Heart right ventricle (tissue), 16 donors: ENCODE data around the gene GUF1. TPM values are rescaled to one million over a fixed set of nuclear protein-coding genes. Genes with fewer than 3 reads are reported as not detected.
"Not testable (repeated sequence)": the region's sequence is repeated elsewhere in the genome, so short reads cannot be mapped to it uniquely, and the experiment has no call there.

Experiments
- ATAC-seq, 8 donors: fragments of 200-7000 bp; cut with Tn5 transposase; one replicate each; pipeline ENCODE4 v1.9.1; 2020; ENCODE audit warnings: mild to moderate bottlenecking in 8 of 8, moderate library complexity in 8 of 8, moderate number of reproducible peaks in 1 of 8
- DNase-seq, 2 donors: peaks; one replicate each; pipeline ENCODE4 v3.0.0-alpha.2; 2020
- H3K27ac ChIP-seq, 10 donors: fragments of 200-600 bp; sonication (generic) in 2 of 10; one replicate each; pipeline versions ENCODE4 v1.5.0 to v1.8.0; 2020 to 2022; ENCODE audit warnings: mild to moderate bottlenecking in 3 of 10
- H3K27me3 ChIP-seq, 7 donors: fragments of 200-600 bp; one replicate each; pipeline ENCODE4 v1.8.0; 2021 to 2022; ENCODE audit warnings: mild to moderate bottlenecking in 2 of 7
- H3K36me3 ChIP-seq, 9 donors: fragments of 200-600 bp; sonication (generic) in 1 of 9; one replicate each; pipeline versions ENCODE4 v1.5.0 to v1.8.0; 2020 to 2022; ENCODE audit warnings: mild to moderate bottlenecking in 2 of 9
- H3K4me1 ChIP-seq, 9 donors: fragments of 200-600 bp; sonication (generic) in 1 of 9; one replicate each; pipeline versions ENCODE4 v1.5.0 to v1.8.0; 2020 to 2022; ENCODE audit warnings: mild to moderate bottlenecking in 4 of 9
- H3K4me3 ChIP-seq, 10 donors: fragments of 200-600 bp; sonication (generic) in 2 of 10; one replicate each; pipeline versions ENCODE4 v1.5.0 to v1.8.0; 2020 to 2022; ENCODE audit warnings: mild to moderate bottlenecking in 7 of 10, moderate library complexity in 2 of 10
- H3K9me3 ChIP-seq, 11 donors: fragments of 200-600 bp in 10 of 11; sonication (generic) in 2 of 11; one replicate each; pipeline versions ENCODE4 v1.5.0 to v1.8.0; 2013 to 2022; ENCODE audit warnings: mild to moderate bottlenecking in 2 of 11, control low read depth in 1 of 11, moderate library complexity in 1 of 11
- WGBS, 2 donors: extraction: QIAGEN DNeasy Blood & Tissue Kit; methylation state at CpG; one replicate each; pipeline ENCODE4 v1.1.7; 2013; ENCODE audit warnings: inconsistent platforms in 1 of 2; 5-methylcytosine and 5-hydroxymethylcytosine counted together
- intact Hi-C, 10 donors: fragments of 100-400 bp; cut with DNase I; formaldehyde crosslinking; loops; one replicate each; pipeline versions ENCODE4 v1.11.1 to v1.14.2; 2022
- polyA plus RNA-seq, 2 donors: library from polyadenylated mRNA; stranded (reverse); fragments of 200-250 nt; gene quantifications; one replicate each; pipeline ENCODE4 v1.2.3, GENCODE V29; 2013
- total RNA-seq, 10 donors: library from RNA; stranded (reverse); fragmentation: NEBNext Ultra II Directional in 3 of 10; extraction: Animal tissue kit (Norgen Biotek cat#: 25700) in 3 of 10; gene quantifications; one replicate each; pipeline versions ENCODE4 v1.2.1 to v1.2.4, GENCODE V29; 2021 to 2023
- TF ChIP-seq, protein P1 (sequence below), 9 donors: fragments of 200-600 bp; sonication (generic) in 2 of 9; IDR thresholded peaks; one replicate each; pipeline versions ENCODE4 v1.5.0 to v1.8.0; 2021 to 2022; ENCODE audit warnings: antibody characterized with exemption in 9 of 9, mild to moderate bottlenecking in 5 of 9, moderate library complexity in 1 of 9
- donor health status: Arrhythmogenic right ventricular cardiomyopathy.
- donor health status: ischemic (EF 13 %, LVEDD 7.1; RV severe dilation, severe dysfunction).
- donor health status: healthy with polysubstance abuse.
- donor health status: DM: no; HTN: yes; CAD: no.
- donor health status: DM: no; HTN: no; CAD: no.
- donor health status: ischemic (EF 25% LVEDD 6.9; RV normal size, moderate dysfunction).
- donor health status: ischemic (EF 25% LVEDD 5.7; RV mildly dilated, moderate dysfunction).
- donor health status: healthy.
- donor health status: DM: yes; HTN: yes; CAD: no.
- donor health status: Ischemic cardiomyopathy.
- donor health status: ischemic (EF 35%, LVEDD 5.7; RV mildly dilated, moderate dysfunction).
- donor health status: nonischemic (EF 11% LVEDD 7.7; RV severe dilation, severe dysfunction).
- donor health status: DM: yes; HTN: yes; CAD: no.
- donor health status: PGD.
- donor health status: ischemic (EF 29% LVEDD 5.4; RV normal size, mild dysfunction).
- donor health status: nonischemic (EF 23%, LVEDD 6.1; RV moderate dilation, normal function).

The GUF1 gene
- total and polyA plus RNA-seq, 12 donors, result 10.0 to 29.6 (median 24.2) TPM

DNA sequence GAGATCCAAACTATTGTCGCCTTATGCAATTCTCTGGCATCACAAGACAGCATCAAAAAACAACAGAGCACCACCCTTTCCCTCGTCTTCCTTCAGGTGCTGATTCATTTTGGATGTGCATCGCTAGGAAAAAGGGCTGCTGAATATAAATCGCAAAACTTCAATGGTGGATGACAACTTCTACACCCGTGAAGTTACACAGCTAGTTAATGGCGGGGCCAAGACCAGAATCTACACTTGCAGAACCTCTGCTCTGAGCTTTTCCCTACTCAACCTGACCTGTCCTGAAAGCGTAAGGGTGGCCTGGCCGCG is 47.5 kb downstream of the GUF1 start:
- no peak for DNase-seq
- Histone ChIP-seq H3K4me1 (peaks cover 0 to 46% (median 30%) of the 10 kb centered on the region in 9 donors), H3K36me3 (no peaks in the 10 kb centered on the region), H3K27me3 (no peaks in the 10 kb centered on the region), H3K4me3 (peak overlapping the region; percentile 52 to 91 (median 86)), H3K9me3 (no peaks in the 10 kb centered on the region), H3K27ac (peak overlapping the region; percentile 61 to 92 (median 88))
- TF ChIP-seq, protein P1, sequence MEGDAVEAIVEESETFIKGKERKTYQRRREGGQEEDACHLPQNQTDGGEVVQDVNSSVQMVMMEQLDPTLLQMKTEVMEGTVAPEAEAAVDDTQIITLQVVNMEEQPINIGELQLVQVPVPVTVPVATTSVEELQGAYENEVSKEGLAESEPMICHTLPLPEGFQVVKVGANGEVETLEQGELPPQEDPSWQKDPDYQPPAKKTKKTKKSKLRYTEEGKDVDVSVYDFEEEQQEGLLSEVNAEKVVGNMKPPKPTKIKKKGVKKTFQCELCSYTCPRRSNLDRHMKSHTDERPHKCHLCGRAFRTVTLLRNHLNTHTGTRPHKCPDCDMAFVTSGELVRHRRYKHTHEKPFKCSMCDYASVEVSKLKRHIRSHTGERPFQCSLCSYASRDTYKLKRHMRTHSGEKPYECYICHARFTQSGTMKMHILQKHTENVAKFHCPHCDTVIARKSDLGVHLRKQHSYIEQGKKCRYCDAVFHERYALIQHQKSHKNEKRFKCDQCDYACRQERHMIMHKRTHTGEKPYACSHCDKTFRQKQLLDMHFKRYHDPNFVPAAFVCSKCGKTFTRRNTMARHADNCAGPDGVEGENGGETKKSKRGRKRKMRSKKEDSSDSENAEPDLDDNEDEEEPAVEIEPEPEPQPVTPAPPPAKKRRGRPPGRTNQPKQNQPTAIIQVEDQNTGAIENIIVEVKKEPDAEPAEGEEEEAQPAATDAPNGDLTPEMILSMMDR (IDR thresholded peaks at IDR 0.05), result no peak
- intact Hi-C loops, result loop anchor here in 3 of 10 donors (2.0 to 5.0 kb wide), 2 partner anchors 47 to 48 kb away; partner anchors contain the start of gene GUF1 (in 3 of the 3)
- WGBS, 2 donors, result 0 to 1% methylated on average over 9 of the region's 9 CpGs
- peak in 7 of 8 donors; percentile 2 to 31 (median 7) for ATAC-seq

DNA sequence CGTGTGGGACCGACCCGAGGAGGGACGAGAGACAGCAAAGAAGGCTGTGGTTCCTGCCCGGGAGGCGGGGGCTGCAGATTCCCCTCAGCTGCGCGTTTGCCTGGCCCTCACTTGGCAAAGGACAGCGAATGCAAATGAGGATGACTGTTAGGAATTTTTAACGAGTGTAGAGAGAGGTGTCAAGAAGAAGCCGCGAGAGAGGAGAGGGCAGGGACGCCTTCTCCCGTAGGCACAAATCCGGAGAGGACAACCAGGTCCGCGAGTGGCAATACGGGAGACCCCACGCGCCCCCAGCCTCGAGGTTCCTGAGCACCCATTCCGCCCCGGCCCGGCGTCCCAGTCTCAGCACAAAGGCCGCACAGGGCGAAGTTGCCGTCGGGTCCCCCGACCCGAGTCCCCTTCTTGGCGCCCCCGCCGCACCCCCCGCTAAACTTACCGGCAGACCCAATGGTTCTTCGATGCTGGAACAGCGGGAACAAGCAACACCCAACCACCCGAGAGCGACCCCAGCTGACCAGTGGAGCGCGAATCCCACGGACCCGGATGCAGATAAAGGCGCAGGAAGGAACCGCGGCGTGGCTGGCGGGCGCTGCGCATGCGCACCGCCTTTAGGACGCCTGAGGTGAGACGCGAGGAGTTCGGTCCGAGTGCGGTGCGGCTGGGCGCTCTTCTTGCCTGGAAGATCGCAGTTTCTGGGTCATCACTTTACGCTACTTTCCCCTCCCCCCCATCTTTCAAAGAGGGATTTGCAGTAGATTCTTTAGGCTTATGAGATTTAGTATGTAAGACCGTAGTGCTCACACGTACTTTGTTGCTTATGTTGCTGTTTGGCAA is 48.0 kb downstream of the GUF1 start, which contains the start of gene GNPDA2:
Gene GNPDA2 (minus strand): TSS at position 519 of the 834 bp plus-strand sequence. CDS start 4,349 bp downstream, outside the sequence.
- H3K36me3 ChIP-seq, result no peaks in the 10 kb centered on the region
- H3K27me3 ChIP-seq, result no peaks in the 10 kb centered on the region
- no peaks in the 10 kb centered on the region for H3K9me3 ChIP-seq
- peak within 1 kb of the TSS; percentile 61 to 92 (median 88) for H3K27ac ChIP-seq
- peak within 1 kb of the TSS; percentile 52 to 91 (median 86) for H3K4me3 ChIP-seq
- H3K4me1 ChIP-seq, result peaks cover 0 to 46% (median 30%) of the 10 kb centered on the region in 9 donors
- WGBS, 2 donors, result 0 to 1% methylated on average over 64 to 65 of the region's 65 CpGs
- ATAC-seq (peak; percentile 97 to 99 (median 98)), DNase-seq (peak; percentile 91 to 92)
- intact Hi-C loops, result loop anchor here in 3 of 10 donors (2.0 to 5.0 kb wide), 2 partner anchors 47 to 49 kb away; partner anchors contain the start of gene GUF1 (in 3 of the 3)
- TF ChIP-seq, protein P1 (IDR thresholded peaks at IDR 0.05), result peak in 7 of 9 donors; percentile 7 to 49 (median 24)

DNA sequence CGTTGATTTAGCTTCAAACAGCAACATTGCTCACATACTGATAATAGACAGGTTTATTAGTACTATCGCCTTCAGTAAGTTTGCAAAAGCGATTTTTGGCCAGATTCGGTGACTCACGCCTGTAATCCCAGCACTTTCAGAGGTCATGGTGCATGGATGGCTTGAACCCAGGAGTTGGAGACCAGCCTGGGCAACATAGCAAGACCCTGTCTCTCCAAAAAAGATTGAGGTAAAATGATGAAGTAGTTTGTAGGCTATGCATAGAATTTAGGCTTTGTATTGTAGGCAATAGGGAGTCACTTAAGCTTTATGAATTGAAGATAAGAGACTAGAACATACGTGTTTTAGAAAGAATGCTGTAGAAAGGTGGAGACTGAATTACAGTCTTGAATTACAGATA is 49.3 kb downstream of the GUF1 start:
- Histone ChIP-seq H3K27ac (no peak overlapping the region), H3K27me3 (no peaks in the 10 kb centered on the region), H3K4me1 (peaks cover 0 to 37% (median 25%) of the 10 kb centered on the region in 9 donors), H3K36me3 (no peaks in the 10 kb centered on the region), H3K9me3 (no peaks in the 10 kb centered on the region), H3K4me3 (peak overlapping the region in 4 of 10 donors; percentile 72 to 91 (median 88))
- TF ChIP-seq, protein P1 (IDR thresholded peaks at IDR 0.05), result no peak
- DNase-seq (no peak), ATAC-seq (no peak)
- intact Hi-C loops, result loop anchor here in 3 of 10 donors (2.0 to 5.0 kb wide), 2 partner anchors 49 to 50 kb away; partner anchors contain the start of gene GUF1 (in 3 of the 3)
- WGBS, 2 donors, result 76 to 89% methylated on average over 6 of the region's 6 CpGs

DNA sequence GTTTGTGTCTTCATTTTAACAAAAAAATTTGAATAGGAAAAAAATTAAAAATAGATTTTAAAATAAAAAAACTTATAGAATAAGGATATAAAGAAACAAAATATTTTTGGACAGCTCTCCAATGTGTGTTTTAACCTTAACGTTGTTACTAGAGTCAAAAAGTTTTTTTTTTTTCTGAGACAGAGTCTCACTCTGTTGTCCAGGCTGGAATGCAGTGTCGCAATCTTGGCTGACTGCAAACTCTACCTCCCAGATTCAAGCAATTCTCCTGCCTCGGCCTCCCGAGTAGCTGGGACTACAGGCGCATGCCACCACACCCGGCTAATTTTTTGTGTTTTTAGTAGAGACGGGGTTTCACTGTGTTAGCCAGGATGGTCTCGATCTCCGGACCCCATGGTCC is 50.5 kb downstream of the GUF1 start:
- H3K27ac ChIP-seq, H3K4me3 ChIP-seq, H3K9me3 ChIP-seq, ATAC-seq, DNase-seq, H3K36me3 ChIP-seq, H3K27me3 ChIP-seq: not testable (repeated sequence)
- H3K4me1 ChIP-seq, result peaks cover 0 to 28% (median 21%) of the 10 kb centered on the region in 9 donors
- intact Hi-C loops, result loop anchor here in 2 of 10 donors (5.0 kb wide), 1 partner anchor 51 kb away; the partner anchor contains the start of gene GUF1 (in 2 of the 2)
- WGBS, 2 donors, result 95 to 97% methylated on average over 9 of the region's 9 CpGs
